ENCODE measurements around the gene IFIT5.
"Not testable (repeated sequence)": the region's sequence is repeated elsewhere in the genome, so short reads cannot be mapped to it uniquely, and the experiment has no call there.

GRCh38 chr10:89391226-89391576 is 23.2 kb upstream of the IFIT5 start:
- TF ChIP-seq CTCF (IDR thresholded peaks at IDR 0.05; ENCODE audit: low read length); EZH2 (IDR thresholded peaks at IDR 0.05; ENCODE audit: borderline replicate concordance, low read length): not testable (repeated sequence)
